GM19397 (cell line): ENCODE results near the gene OR9Q1.

ENCODE experiments used
- ATAC-seq: cut with Tn5 transposase; IDR thresholded peaks from one replicate; pipeline ENCODE4 v1.9.1; 2021; ENCODE audit warnings: mild to moderate bottlenecking, moderate library complexity; ENCODE audit not compliant: unreplicated experiment

Gene OR9Q1

GRCh38 chr11:58227956-58228615, 204.4 kb downstream of the OR9Q1 start:
- ATAC-seq: no peak
